GM23248 (cell line): Measurements from ENCODE around the gene CLCN3. TPM values are rescaled to one million over a fixed set of nuclear protein-coding genes. Genes with fewer than 3 reads are reported as not detected.

Source experiments
- DNase-seq: peaks from one replicate; pipeline ENCODE4 v3.0.0-alpha.2; 2015
- H2AFZ ChIP-seq: fragments of 200-600 bp; sonication (generic); 2 replicates; pipeline ENCODE4 v1.6.1; 2016; ENCODE audit warnings: antibody characterized with exemption
- H3F3A ChIP-seq: fragments of 200-600 bp; sonication (generic); 2 replicates; pipeline ENCODE4 v1.6.1; 2016; ENCODE audit warnings: mild to moderate bottlenecking, antibody characterized with exemption, mixed run types; ENCODE audit not compliant: insufficient read depth
- H3K27ac ChIP-seq: fragments of 200-600 bp; sonication (generic); 2 replicates; pipeline ENCODE4 v1.5.1; 2016; ENCODE audit warnings: mild to moderate bottlenecking
- H3K27me3 ChIP-seq: fragments of 200-600 bp; sonication (generic); replicated peaks from 2 replicates; pipeline ENCODE4 v1.6.1; 2016; ENCODE audit warnings: mild to moderate bottlenecking; ENCODE audit not compliant: insufficient read depth
- H3K36me3 ChIP-seq: fragments of 200-600 bp; sonication (generic); 2 replicates; pipeline ENCODE4 v1.6.1; 2016; ENCODE audit warnings: low read depth, mild to moderate bottlenecking
- H3K4me1 ChIP-seq: fragments of 200-600 bp; sonication (generic); 2 replicates; pipeline ENCODE4 v1.6.1; 2016; ENCODE audit warnings: mild to moderate bottlenecking; ENCODE audit not compliant: insufficient read depth
- H3K4me2 ChIP-seq: fragments of 200-600 bp; sonication (generic); one replicate; pipeline ENCODE4 v1.6.1; 2016; ENCODE audit warnings: mild to moderate bottlenecking; ENCODE audit not compliant: unreplicated experiment
- H3K4me3 ChIP-seq: fragments of 200-600 bp; sonication (generic); 2 replicates; pipeline ENCODE4 v1.5.1; 2016; ENCODE audit warnings: mild to moderate bottlenecking
- H3K79me2 ChIP-seq: fragments of 200-600 bp; sonication (generic); 2 replicates; pipeline ENCODE4 v1.6.1; 2016; ENCODE audit warnings: mild to moderate bottlenecking; ENCODE audit not compliant: insufficient read depth
- H3K9ac ChIP-seq: fragments of 200-600 bp; sonication (generic); 2 replicates; pipeline ENCODE4 v1.6.1; 2016; ENCODE audit warnings: mild to moderate bottlenecking
- H3K9me2 ChIP-seq: fragments of 200-600 bp; sonication (generic); 2 replicates; pipeline ENCODE4 v1.6.1; 2016; ENCODE audit warnings: mixed run types, mild to moderate bottlenecking, moderate library complexity; ENCODE audit not compliant: insufficient read depth
- H3K9me3 ChIP-seq: fragments of 200-600 bp; sonication (generic); one replicate; pipeline ENCODE4 v1.6.1; 2017; ENCODE audit warnings: low read depth
- H4K20me1 ChIP-seq: fragments of 200-600 bp; sonication (generic); 2 replicates; pipeline ENCODE4 v1.6.0; 2016; ENCODE audit not compliant: insufficient read depth
- EZH2 ChIP-seq: fragments of 200-600 bp; sonication (generic); IDR thresholded peaks from 2 replicates; pipeline ENCODE4 v1.6.1; 2018; ENCODE audit warnings: antibody characterized with exemption, mild to moderate bottlenecking; ENCODE audit not compliant: insufficient read depth, poor library complexity, severe bottlenecking
- EZH2phosphoT487 ChIP-seq: fragments of 200-600 bp; sonication (generic); IDR thresholded peaks from 2 replicates; pipeline ENCODE4 v1.6.1; 2018; ENCODE audit warnings: antibody characterized with exemption, moderate library complexity, mild to moderate bottlenecking, low read depth; ENCODE audit not compliant: insufficient read depth
- WGBS, 2 experiments: methylation state at CpG; one replicate each; pipeline ENCODE4 v1.1.6; 2015 to 2017; ENCODE audit warnings: low lambda C conversion rate in 2 of 2, low coverage in 1 of 2; ENCODE audit errors: missing lambda C conversion rate in 2 of 2; 5-methylcytosine and 5-hydroxymethylcytosine counted together
- in situ Hi-C: fragments of 300-500 bp; cut with MboI; formaldehyde crosslinking; loops from 2 replicates; pipeline ENCODE4 v1.15.0; 2020
- polyA plus RNA-seq: library from polyadenylated mRNA; unstranded; fragments of >200 nt; fragmentation: Nextera tagmentation; extraction: Ambion mirVana; gene quantifications from 2 replicates; pipeline ENCODE4 v1.2.1, GENCODE V29; 2016
- total RNA-seq: library from RNA; depleted of rRNA; stranded (reverse); fragments of >200 nt; shearing (Covaris generic); gene quantifications from 2 replicates; pipeline ENCODE4 v1.2.3, GENCODE V29; 2014

CLCN3 gene
- total and polyA plus RNA-seq, 2 experiments from 2014 or later: 12.2 to 16.4 TPM

DNA sequence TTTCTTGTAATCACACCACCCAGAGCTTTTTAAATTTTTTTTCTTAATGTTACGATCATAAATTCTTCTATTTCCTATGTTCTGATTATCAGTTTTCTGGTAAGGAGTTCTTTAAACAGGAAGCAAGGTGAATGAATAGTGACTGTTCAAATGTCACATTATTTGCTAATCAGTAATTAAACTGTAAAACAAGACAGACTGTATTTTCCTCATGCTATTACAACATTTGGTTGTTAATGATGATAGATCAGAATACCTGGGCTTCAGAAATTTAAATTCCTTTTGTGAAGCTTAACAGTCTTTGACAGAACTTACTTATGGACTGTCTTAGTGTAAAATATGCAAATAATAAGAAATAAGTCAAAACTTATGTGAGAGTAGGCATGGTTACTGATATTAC lies 41.4 kb downstream of the CLCN3 start:
- no peaks in the 10 kb centered on the region for H3K36me3 ChIP-seq
- H3K4me2 ChIP-seq: no peak overlapping the region
- 0 out of 2 replicates have a peak overlapping the region, but pooled peaks have one; percentile 76 for H3K4me3 ChIP-seq
- peaks cover 35% of the 10 kb centered on the region for H3K4me1 ChIP-seq
- no peaks in the 10 kb centered on the region for H3K27me3 ChIP-seq
- no peak for TF ChIP-seq EZH2phosphoT487
- TF ChIP-seq EZH2: no peak
- no peak overlapping the region for H2AFZ ChIP-seq
- H3K9me3 ChIP-seq: no peaks in the 10 kb centered on the region
- no peaks in the 10 kb centered on the region for H4K20me1 ChIP-seq
- H3K27ac ChIP-seq: peak overlapping the region; percentile 98
- no peak for DNase-seq
- H3K9ac ChIP-seq: peak overlapping the region; percentile 91; the same call in 1 of the 2 replicates
- H3K79me2 ChIP-seq: peaks cover 78% of the 10 kb centered on the region
- WGBS, 2 experiments: 70 to 84% methylated on average over 1 of the region's 1 CpG
- in situ Hi-C loops: no loop called here
- H3F3A ChIP-seq: peaks cover 30% of the 10 kb centered on the region
- no peaks in the 10 kb centered on the region for H3K9me2 ChIP-seq

DNA sequence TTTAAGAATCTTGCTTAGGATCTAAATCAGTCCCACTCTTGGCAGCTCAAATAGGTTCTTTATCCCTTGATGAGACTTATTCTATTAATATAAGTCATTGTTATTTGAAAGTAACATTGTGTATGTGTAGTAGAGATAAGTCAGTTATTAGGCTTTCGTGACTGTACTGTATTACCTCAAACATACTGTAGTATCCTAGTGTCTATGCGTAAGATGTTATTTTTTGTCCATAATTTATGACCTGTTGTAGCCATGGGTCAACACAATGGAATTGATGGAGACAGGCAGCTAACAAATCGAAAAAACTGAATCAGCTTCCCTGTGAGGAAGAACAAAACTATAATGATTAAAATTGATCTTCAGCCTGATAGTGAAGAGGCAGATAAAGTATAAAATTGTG lies 41.8 kb downstream of the CLCN3 start:
- TF ChIP-seq EZH2phosphoT487: no peak
- no peak for TF ChIP-seq EZH2
- no peaks in the 10 kb centered on the region for H3K9me2 ChIP-seq
- 96 to 100% methylated on average over 3 of the region's 3 CpGs for WGBS, 2 experiments
- no peaks in the 10 kb centered on the region for H3K36me3 ChIP-seq
- H3K27me3 ChIP-seq: no peaks in the 10 kb centered on the region
- peaks cover 30% of the 10 kb centered on the region for H3F3A ChIP-seq
- H3K4me2 ChIP-seq: no peak overlapping the region
- H3K79me2 ChIP-seq: peaks cover 78% of the 10 kb centered on the region
- H3K27ac ChIP-seq: no peak overlapping the region
- no peak overlapping the region for H3K4me3 ChIP-seq
- in situ Hi-C loops: no loop called here
- no peaks in the 10 kb centered on the region for H4K20me1 ChIP-seq
- no peak for DNase-seq
- no peak overlapping the region for H3K9ac ChIP-seq
- peaks cover 35% of the 10 kb centered on the region for H3K4me1 ChIP-seq
- H3K9me3 ChIP-seq: no peaks in the 10 kb centered on the region
- H2AFZ ChIP-seq: no peak overlapping the region

DNA sequence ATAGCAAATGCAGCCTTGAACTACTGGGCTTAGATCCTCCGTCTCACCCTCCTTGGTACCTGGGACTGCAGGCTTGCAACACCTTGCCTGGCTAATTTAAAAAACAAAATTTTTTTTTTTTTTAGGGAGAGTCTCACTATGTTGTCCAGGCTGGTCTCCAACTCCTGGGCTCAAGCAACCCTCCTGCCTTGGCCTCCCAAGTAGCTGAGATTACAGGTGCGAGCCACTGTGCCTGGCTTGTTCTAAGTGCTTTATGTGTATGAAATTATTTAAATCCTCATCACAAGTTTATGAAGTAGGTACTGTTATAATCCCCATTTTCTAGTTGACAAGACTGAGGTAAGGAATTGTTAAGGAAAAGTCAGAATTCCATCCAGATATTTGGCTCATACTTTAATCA lies 43.0 kb downstream of the CLCN3 start:
- Histone ChIP-seq H3K4me1 (peaks cover 33% of the 10 kb centered on the region), H2AFZ (no peak overlapping the region), H3K4me3 (no peak overlapping the region), H3K27ac (no peak overlapping the region), H3K9ac (no peak overlapping the region), H3K36me3 (no peaks in the 10 kb centered on the region), H3K27me3 (no peaks in the 10 kb centered on the region), H3F3A (peaks cover 28% of the 10 kb centered on the region), H3K9me3 (no peaks in the 10 kb centered on the region), H4K20me1 (no peaks in the 10 kb centered on the region), H3K79me2 (peaks cover 74% of the 10 kb centered on the region), H3K9me2 (no peaks in the 10 kb centered on the region), H3K4me2 (no peak overlapping the region)
- DNase-seq: no peak
- in situ Hi-C loops: no loop called here
- no peak for TF ChIP-seq EZH2
- no peak for TF ChIP-seq EZH2phosphoT487
- 96 to 97% methylated on average over 2 of the region's 2 CpGs for WGBS, 2 experiments

DNA sequence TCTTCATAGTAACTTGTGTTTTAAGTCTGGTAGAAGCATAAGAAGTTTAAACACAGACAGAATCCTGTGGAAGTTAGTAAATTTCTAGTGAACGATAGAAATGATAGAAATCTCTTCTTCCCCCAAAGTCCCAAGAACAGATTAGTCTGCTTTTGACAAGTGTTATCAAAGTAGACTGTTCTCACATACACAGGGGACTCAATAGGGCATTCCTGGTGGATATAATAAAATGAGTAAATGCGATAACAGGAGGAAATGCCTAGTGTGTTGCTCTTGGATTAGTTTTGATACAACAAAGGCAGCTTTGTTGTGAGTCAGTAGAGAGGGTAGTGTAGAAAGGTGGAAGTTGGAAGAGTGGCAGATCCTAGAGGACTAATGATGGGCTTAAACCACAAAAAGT lies 43.5 kb downstream of the CLCN3 start:
- TF ChIP-seq EZH2 (no peak), EZH2phosphoT487 (no peak)
- no peak overlapping the region for H3K27ac ChIP-seq
- H3K9me3 ChIP-seq: no peaks in the 10 kb centered on the region
- no peaks in the 10 kb centered on the region for H4K20me1 ChIP-seq
- DNase-seq: no peak
- peaks cover 29% of the 10 kb centered on the region for H3K4me1 ChIP-seq
- H3F3A ChIP-seq: peaks cover 23% of the 10 kb centered on the region
- H3K9me2 ChIP-seq: no peaks in the 10 kb centered on the region
- 95 to 100% methylated on average over 2 of the region's 2 CpGs for WGBS, 2 experiments
- H3K9ac ChIP-seq: no peak overlapping the region
- H2AFZ ChIP-seq: no peak overlapping the region
- in situ Hi-C loops: no loop called here
- H3K27me3 ChIP-seq: no peaks in the 10 kb centered on the region
- H3K4me2 ChIP-seq: no peak overlapping the region
- H3K4me3 ChIP-seq: no peak overlapping the region
- no peaks in the 10 kb centered on the region for H3K36me3 ChIP-seq
- peaks cover 74% of the 10 kb centered on the region for H3K79me2 ChIP-seq

DNA sequence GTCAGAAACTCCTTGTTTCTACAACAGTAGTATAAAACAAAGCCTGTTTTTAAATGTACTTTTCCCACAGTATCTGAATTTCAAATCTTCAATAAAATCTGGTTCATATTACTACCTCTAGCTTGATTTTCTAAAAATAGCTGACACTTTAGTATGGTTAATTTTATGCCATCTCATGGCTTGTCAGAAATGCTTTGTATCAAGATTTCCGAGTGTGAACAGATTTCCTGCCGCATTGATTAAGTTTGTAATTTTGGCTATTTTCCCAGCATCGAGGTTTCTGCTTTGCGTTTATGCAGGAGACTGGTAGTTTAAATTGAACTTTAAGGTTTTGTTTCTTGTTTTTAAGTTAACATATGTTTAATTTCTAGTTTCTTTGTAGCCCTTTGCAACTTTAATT lies 44.2 kb downstream of the CLCN3 start:
- in situ Hi-C loops: no loop called here
- 31 to 32% methylated on average over 4 of the region's 4 CpGs for WGBS, 2 experiments
- H3K4me3 ChIP-seq: no peak overlapping the region

More for the DNA sequence above, 44.2 kb downstream of the CLCN3 start:
- peak; percentile 8 for DNase-seq
- H3K27ac ChIP-seq: no peak overlapping the region
- H3K4me1 ChIP-seq: peaks cover 23% of the 10 kb centered on the region
- peaks cover 78% of the 10 kb centered on the region for H3K79me2 ChIP-seq
- peaks cover 17% of the 10 kb centered on the region; the same call in 1 of the 2 replicates for H3F3A ChIP-seq
- no peaks in the 10 kb centered on the region for H4K20me1 ChIP-seq
- H3K4me2 ChIP-seq: no peak overlapping the region
- H3K27me3 ChIP-seq: no peaks in the 10 kb centered on the region
- H3K9ac ChIP-seq: peak overlapping the region; percentile 19; the same call in 1 of the 2 replicates
- H3K36me3 ChIP-seq: no peaks in the 10 kb centered on the region
- TF ChIP-seq EZH2 (no peak), EZH2phosphoT487 (no peak)
- H3K9me2 ChIP-seq: no peaks in the 10 kb centered on the region
- H3K9me3 ChIP-seq: no peaks in the 10 kb centered on the region
- H2AFZ ChIP-seq: no peak overlapping the region
